Raji (cell line): ENCODE results near the gene SH3PXD2A.

Source experiments
- POLR2A ChIP-seq: IDR thresholded peaks from 2 replicates; pipeline ENCODE4 v1.6.1; 2011; ENCODE audit warnings: low read depth, low read length, control low read depth; ENCODE audit not compliant: insufficient read depth

The SH3PXD2A gene

DNA sequence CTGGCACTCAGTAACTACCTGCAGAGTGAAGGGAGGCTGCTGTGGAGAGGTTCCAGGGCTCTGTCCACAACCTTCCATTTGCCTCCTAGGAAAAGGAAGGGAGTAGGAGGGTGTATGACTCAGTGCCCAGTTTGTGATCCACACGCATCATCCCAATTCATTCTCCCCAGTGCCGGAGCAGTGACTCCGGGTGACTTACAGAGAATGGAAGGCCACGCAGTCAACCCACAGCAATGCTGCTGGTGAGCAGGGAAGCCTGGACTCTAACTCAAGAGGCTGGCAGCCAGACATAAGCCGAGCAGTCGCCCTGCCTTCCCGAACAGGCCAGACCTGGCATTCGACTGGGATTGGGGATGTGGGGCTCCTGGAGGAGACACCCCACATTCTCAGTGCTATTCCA lies 139.9 kb downstream of the SH3PXD2A start:
- TF ChIP-seq POLR2A: no peak

GRCh38 chr10:103714232-103714891 lies 141.0 kb downstream of the SH3PXD2A start:
- TF ChIP-seq POLR2A: no peak

DNA sequence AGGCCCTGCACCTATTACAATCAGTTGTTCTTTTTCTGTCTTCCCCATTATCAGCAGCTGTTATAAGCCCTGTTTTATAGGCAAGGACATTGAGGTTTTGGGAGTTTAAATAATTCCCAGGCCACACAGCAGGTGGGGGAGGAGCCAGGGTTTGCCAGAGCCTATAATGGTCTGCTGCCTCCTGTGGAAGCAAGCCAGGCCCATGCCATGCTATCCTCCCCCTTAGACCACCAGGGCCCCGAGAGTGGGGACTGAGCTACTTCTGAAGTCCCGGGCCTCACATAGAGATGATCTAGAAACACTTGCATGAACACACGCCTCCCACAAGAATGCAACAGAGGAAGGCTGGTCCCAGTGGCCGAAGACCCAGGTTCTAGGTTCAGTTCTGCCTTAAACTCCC lies 141.7 kb downstream of the SH3PXD2A start:
- TF ChIP-seq POLR2A: no peak

GRCh38 chr10:103712898-103713498 lies 142.4 kb downstream of the SH3PXD2A start:
- no peak for TF ChIP-seq POLR2A

DNA sequence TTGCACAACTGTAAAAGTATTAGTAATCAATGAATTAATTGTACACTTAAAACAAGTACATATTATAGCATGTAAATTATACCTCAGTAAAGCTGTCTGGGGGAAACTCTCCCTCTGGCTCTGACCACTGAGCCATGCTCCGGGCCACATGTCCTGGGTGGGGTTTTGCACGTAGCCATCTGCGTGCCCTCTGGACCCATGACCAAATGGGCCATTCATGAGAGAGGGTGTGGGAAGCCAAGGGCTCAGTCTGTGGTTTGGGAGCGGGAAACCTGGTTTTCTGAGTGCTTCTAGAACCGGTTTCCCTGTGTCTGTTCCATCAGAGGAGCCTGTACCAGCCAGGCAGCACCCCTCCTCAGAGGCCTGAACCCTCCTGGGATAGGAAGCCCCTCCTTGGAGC lies 143.2 kb downstream of the SH3PXD2A start:
- TF ChIP-seq POLR2A: no peak

DNA sequence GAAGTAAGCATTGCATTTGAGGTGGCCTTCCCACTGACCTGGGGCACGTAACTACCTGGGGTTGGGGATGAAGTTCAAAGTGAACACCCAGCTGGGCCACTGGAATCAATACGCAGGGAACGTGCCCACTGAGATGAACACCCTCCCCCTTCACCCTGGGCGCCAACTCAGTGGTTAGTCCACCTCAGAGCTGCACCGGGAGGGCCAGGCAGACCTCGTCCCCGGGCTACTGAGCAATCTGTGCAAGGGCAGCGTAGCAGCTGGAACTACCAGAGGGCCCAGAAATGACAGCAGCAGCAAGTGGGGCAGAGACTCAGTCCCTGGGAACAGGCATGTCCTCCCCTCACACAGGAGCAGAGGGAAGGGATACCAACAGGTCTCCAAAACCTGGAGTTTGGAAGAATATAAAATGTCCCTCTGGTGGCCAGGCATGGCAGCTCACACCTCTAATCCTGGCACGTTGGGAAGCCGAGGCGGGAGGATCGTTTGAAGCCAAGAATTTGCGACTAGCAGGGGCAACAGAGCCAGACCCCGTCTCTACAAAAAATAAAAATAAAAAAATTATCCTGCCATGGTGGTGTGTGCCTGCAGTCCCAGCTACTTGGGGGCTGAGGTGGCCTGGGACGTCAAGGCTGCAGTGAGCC lies 143.9 kb downstream of the SH3PXD2A start:
- TF ChIP-seq POLR2A: no peak

DNA sequence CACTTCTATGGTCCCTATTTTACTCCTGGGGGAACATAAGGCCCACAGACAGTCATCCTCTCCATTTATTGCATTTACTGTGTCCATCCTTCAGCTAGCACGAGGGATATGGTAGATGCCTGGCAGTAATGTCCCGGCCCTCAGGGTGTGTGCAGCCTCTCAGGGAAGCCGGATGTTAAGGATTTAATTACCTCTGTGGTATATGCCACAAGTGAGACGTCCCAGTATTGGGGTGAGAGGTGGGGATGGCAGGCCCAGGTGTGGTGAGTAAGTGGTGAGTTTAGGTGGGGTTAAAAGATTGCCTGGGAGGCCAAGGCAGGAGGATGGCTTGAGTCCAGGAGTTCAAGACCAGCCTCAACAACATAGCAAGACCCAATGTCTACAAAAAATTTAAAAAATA lies 144.9 kb downstream of the SH3PXD2A start:
- no peak for TF ChIP-seq POLR2A

- no peak for TF ChIP-seq POLR2A
These were observed 145.9 kb downstream of the SH3PXD2A start for GRCh38 chr10:103709341-103709920.

DNA sequence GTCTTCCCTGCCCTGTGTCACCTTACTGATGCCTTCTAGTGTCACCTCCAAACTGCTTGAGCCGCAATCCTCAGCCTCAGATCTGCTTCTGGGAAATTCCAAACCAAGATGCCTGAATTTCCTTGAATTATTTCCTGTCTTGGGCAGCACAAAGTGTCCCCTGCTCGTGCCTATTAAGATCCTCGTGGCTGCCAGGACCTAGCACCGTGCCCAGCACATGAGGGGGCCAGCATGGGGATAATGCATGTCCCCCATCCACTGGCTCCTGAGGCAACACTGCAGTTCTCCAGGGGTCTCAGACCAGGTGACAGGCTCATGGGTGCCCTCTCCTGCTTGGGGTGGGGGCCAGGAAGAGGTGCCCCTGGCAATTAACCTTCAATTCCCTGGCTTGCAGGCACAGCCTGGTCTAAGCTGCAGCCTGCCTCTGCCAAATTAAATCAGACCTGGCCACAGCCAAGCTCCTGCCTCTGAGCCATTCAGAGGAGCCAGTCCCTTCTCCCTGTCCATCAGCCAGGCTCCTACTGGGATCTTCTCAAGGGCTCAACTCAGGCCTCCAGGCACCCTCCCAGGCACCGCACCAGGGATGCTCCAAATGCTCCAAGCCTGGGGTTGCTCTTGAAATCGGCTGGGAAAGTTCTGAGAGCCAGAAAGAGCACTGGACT lies 146.6 kb downstream of the SH3PXD2A start:
- TF ChIP-seq POLR2A: no peak

DNA sequence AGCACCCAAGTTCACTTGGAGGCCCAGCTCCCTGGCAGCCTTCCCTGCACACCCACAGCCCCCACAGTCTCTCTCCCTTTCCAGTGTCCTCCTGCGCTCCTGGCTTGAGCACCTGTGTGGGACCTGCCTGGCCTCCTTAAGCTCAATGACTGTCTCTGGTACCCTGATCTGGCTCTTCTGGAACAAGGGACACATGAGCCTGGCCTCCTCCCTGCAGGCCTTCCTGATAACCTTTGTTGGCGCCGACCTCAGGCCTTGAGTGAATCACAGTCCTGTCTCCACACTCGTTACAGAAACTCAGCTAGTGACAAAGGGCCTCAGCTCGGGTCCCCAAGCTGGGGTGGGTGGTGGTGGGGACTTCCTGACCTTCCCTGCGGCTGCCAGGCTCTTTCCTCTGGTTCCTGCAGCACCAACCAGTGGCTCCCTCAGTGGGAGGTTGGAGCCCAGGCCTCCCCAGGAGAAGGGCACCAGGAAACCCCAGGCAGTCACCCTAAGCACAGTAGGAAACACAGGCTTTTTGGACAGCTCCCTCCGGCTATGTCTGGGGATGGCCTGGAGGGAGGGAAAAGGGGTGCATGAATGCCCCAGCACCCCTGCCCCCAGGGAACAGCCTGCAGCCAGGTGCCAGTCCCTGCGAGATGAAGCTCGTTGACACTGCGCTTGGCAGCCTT lies 147.3 kb downstream of the SH3PXD2A start:
- TF ChIP-seq POLR2A: no peak

DNA sequence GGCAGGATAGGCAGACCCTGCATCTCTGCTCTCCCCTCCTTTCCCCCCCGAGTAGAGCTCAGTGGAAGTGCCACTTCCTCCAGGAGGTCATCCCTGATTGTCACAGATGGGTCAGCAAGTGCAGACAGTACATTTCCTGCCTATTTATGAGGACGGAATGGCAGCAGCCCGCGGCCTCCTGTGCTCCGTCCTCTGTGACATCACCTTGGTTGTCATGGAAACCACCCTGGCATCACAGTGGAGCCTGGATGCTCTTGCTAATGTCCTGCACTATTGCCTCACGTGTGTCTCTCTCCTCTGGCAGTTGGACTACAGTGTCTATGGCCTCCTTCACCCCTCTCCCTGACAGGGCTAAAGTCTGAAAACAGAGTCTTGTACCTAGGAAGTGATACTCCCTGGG lies 148.6 kb downstream of the SH3PXD2A start:
- TF ChIP-seq POLR2A: no peak

DNA sequence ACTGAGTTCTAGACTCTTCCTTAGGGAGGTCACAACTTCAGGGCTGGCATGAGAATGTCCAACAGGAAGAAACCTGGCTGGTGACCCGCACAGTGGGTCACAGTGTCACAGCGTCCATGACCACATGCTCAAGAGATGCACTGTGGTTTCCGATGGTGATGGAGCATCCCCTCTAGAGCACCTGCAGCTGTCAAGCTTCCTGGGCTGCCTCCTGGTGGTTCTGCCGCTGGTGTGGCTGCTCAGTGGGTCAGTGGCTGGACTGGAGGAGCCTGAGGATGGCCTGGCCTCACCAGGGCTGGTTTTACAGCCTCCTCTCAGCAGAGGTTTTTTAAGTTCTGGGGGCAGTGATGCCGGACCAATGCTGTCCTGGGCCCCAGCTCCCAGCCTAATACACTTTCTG lies 149.3 kb downstream of the SH3PXD2A start:
- no peak for TF ChIP-seq POLR2A

DNA sequence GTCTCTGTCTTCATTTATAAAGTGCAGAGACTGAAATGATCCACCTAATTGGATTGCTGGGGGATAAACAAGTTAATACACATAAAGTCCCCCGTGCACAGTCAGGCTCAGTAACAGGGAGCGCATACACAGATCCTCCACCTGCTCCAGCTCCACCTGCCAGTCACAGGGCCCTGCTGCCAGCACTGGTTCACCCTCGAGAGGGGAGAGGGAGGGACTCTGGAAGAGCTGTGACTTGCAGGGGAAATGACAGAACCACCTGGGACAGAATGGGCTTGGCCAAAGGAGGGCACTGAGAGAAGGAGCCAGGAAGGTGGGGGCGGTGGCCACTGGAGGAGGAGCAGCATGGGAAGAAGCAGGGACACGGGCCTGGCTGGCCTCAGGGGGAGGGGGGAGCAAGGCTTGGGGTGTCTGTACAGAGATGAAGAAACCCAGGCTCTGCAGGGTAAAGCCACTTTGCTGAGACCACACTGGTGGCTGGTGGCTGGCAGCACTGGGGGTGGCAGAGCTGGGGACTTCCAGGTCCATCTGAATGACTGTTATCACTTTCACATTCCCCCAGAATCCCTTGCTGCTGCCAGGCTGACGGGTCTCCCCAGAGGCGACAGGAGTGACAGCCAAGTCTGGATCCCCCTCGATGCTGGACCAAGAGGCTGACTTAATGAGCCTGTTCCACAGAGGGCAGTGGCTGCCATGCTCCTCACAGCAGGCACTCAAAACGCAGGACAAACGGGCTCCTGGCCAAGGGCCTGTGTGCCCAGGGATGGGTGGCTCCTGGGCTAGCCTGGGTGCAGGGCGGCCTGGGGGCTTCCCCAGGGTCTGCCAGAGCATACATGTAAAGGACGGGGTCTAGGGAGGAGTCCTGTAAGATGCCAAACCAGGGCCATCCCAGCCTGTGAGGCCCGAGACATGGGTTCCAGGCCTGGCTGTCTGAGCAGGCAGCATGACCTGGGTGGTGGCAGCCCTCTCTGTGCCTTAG lies 151.1 kb downstream of the SH3PXD2A start:
- TF ChIP-seq POLR2A: no peak

GRCh38 chr10:103701380-103702222 lies 153.8 kb downstream of the SH3PXD2A start:
- no peak for TF ChIP-seq POLR2A

DNA sequence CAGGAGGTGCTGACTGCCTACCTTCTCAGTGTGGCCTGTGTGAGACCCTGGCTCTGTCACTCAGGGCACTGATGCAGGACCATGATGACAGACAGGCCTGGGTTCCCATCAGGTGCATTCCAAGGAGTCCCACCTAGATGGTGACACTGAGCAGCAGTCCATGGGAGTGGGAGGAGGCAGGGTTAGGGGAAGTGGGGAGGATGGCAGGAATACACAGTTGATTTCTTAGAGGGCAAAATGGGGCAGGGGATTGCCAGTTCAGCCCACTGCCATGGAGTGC lies 155.0 kb downstream of the SH3PXD2A start:
- no peak for TF ChIP-seq POLR2A
